ENCODE data around the gene HTD2.

The HTD2 gene

GRCh38 chr3:58349792-58350626 is 43.7 kb downstream of the HTD2 start:
- DNase-seq = peak; percentile 86

DNA sequence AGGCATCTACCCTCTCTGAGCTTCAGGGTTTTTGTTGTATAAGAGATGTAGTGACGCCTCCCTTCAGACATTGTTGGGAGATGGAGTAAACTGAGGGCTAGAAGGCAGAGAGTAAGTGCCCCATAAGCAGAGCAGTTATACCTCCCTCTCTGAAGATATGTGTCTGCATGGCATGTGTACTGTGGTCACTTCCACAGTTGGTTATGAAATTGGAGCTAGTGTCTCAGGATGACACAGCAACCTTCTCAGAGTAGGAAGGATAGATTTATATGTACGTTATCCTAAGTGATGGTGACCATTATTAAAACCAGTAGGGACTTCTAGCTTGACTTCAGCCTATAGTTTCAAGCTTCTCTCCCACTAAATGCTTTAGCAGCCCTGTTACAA is 44.3 kb downstream of the HTD2 start:
- in situ Hi-C loops (cut with MboI; ENCODE audit: low pct_unique_long_range_greater_than_20kb, low sequenced_read_pairs) = no loop called here
- DNase-seq = peak; percentile 61

More at GRCh38 chr3:58349792-58350626, 43.7 kb downstream of the HTD2 start:
- in situ Hi-C loops (cut with MboI; ENCODE audit: low pct_unique_long_range_greater_than_20kb, low sequenced_read_pairs) = no loop called here

- in situ Hi-C loops (cut with MboI; ENCODE audit: low pct_unique_long_range_greater_than_20kb, low sequenced_read_pairs) = no loop called here
- peak; percentile 87 for DNase-seq
These were observed 45.6 kb downstream of the HTD2 start for GRCh38 chr3:58351920-58352319.

- in situ Hi-C loops (cut with MboI; ENCODE audit: low pct_unique_long_range_greater_than_20kb, low sequenced_read_pairs) = no loop called here
- DNase-seq = no peak
These were observed 46.3 kb downstream of the HTD2 start for GRCh38 chr3:58352626-58353025.

DNA sequence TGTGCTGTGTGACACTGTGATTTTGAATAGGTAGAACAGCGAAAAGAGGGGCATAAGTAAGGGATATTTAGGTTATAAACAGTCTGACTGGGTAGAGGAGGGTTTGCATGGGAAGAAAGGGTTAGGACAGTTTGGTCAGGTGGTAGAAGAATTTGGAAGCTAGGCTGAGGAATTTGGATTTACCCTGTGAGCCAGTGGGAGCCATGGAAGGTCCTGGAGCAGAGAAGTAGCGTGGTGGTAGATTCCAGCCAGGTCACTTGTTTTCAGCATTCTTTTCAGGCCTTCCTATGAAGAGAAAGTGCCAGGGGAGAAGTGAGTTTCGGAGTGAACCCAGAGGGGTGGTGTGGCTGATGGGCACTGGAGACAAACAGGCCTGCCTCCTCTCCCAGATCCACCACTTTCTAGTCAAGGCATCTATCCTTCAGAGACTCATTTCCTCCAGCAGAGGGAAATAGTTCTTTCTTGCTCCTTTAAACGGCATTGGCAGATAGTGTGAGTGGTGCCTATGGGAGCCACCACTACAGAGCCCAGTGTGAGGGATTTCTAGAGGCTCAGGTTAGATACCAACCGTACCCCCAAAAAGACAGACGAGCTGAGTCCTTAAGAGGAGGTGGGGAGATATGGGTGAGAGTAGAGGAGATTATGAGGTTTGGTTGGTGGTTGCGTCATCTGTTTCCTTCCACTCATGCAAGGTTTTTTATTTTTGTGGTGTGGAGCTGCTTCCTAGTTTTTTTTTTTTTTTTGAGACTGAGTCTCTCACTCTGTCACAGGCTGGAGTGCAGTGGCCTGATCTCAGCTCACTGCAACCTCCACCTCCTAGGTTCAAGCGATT is 47.6 kb downstream of the HTD2 start:
- in situ Hi-C loops (cut with MboI; ENCODE audit: low pct_unique_long_range_greater_than_20kb, low sequenced_read_pairs) = no loop called here

GRCh38 chr3:58355179-58355578 is 48.9 kb downstream of the HTD2 start:
- in situ Hi-C loops (cut with MboI; ENCODE audit: low pct_unique_long_range_greater_than_20kb, low sequenced_read_pairs) = no loop called here
- DNase-seq = peak; percentile 32

More for the DNA sequence above, 47.6 kb downstream of the HTD2 start:
- peak; percentile 91 for DNase-seq

DNA sequence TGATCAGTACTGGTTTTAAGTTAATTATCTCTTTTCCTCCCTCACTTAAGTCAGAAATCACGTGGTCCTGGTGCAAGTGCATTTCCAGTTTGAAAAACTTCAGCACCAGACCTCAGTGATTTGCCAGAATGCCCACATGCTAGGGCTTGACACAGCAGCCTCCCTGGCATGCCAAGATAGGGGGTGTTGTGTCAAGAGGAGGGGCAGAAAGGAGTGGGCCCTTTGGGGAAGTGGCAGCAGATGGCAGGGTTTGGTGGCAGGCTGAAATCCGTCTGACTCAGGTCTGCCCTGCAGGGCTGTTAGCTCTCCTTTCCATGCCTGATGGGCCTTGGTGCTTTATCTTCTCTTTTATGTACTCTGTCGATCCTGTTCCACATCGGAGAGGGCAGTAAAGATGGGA is 49.7 kb downstream of the HTD2 start:
- in situ Hi-C loops (cut with MboI; ENCODE audit: low pct_unique_long_range_greater_than_20kb, low sequenced_read_pairs) = no loop called here
- peak; percentile 69 for DNase-seq

GRCh38 chr3:58357402-58357801 is 51.1 kb downstream of the HTD2 start:
- in situ Hi-C loops (cut with MboI; ENCODE audit: low pct_unique_long_range_greater_than_20kb, low sequenced_read_pairs) = no loop called here
- DNase-seq = no peak

DNA sequence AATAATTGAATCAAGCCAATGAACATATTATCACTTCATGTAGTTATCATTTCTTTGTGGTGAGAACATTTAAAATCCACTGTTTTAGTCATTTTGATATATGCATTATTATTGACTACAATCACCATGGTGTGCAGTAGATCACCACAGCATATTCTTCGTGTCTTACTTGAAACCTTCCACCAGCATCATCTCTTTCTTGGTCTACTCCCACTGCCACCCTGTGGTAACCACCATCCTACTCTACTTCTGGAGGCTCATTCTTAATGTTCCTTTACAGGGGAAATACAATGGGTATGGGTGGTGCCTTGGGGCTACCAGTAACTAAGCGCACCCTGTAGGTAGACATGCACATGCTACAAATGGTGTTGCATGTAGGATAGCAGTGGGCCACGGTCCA is 51.8 kb downstream of the HTD2 start:
- in situ Hi-C loops (cut with MboI; ENCODE audit: low pct_unique_long_range_greater_than_20kb, low sequenced_read_pairs) = no loop called here
- no peak for DNase-seq

GRCh38 chr3:58358808-58359207 is 52.5 kb downstream of the HTD2 start:
- in situ Hi-C loops (cut with MboI; ENCODE audit: low pct_unique_long_range_greater_than_20kb, low sequenced_read_pairs) = no loop called here

DNA sequence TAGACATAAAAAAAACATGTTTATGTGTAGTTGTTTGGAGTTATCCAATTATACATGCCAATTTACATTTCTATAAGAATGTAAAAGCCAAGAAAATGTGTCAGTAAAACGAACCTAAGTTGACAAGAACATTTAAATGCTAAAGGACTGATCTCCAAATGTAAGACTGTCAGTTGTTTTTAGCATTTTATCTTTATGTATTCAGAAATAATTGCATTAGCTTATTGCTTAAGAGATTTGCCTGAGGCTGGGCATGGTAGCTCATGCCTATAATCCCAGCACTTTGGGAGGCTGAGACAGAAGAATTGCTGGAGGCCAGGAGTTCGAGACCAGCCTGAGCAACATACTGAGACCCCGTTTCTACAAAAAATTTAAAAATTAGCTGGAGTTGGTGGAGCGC is 53.3 kb downstream of the HTD2 start:
- DNase-seq = no peak
- in situ Hi-C loops (cut with MboI; ENCODE audit: low pct_unique_long_range_greater_than_20kb, low sequenced_read_pairs) = no loop called here

More at GRCh38 chr3:58358808-58359207, 52.5 kb downstream of the HTD2 start:
- no peak for DNase-seq

GRCh38 chr3:58361866-58362265 is 55.5 kb downstream of the HTD2 start:
- DNase-seq = no peak
- in situ Hi-C loops (cut with MboI; ENCODE audit: low pct_unique_long_range_greater_than_20kb, low sequenced_read_pairs) = no loop called here

DNA sequence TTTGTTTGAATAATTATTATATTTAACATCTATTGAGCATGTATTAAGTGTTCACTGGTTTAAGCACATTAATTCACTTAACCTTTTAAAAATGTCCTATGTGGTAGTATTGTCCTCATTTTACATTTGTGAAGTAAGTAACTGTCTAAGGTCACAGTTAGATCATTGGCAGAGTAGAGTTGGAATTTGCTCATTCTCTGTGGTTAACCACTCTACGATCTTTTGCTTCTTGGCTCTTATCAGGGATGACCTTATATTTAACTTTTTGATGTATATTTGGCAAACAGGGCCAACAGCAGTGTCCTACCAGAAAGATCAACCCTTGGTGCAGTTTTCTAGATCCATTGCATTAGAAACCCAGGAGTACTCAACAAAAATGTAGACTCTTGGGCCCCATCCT is 60.4 kb downstream of the HTD2 start:
- in situ Hi-C loops (cut with MboI; ENCODE audit: low pct_unique_long_range_greater_than_20kb, low sequenced_read_pairs) = no loop called here
- DNase-seq = no peak

DNA sequence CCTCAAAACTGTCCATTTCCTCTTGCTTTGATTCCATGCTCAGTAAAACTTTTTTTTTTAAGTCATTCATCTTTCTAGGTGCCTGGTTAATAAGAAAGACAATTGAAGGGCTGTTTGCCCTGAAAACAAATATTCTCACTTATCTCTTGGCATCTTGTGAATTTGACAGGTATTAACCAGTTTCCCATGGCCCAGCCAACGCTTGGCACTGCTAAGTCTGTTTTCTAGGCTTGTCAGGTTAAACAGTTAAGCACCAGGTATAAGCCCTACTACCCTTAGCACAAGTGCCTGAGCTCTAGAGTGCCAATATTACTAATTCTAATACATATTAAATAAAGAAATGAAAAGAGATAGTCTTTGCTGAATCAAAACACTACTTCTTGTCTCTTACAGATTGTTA is 62.7 kb downstream of the HTD2 start:
- no peak for DNase-seq
- in situ Hi-C loops (cut with MboI; ENCODE audit: low pct_unique_long_range_greater_than_20kb, low sequenced_read_pairs) = no loop called here
